Psoas muscle (tissue), 8 donors: Measurements from ENCODE around the gene MUC6. TPM values are rescaled to one million over a fixed set of nuclear protein-coding genes. Genes with fewer than 3 reads are reported as not detected.

Experiments
- ATAC-seq, 4 donors: fragments of 200-7000 bp; cut with Tn5 transposase; one replicate each; pipeline ENCODE4 v1.9.1; 2020; ENCODE audit warnings: moderate library complexity in 3 of 4, mild to moderate bottlenecking in 2 of 4
- DNase-seq, 2 donors: peaks; one replicate each; pipeline ENCODE4 v3.0.0-alpha.2; 2020
- H3K27ac ChIP-seq: fragments of 200-600 bp; one replicate; pipeline ENCODE4 v1.8.0; 2022
- H3K27me3 ChIP-seq, 3 donors: fragments of 200-600 bp in 1 of 3; one replicate each; pipeline versions ENCODE4 v1.6.1 to v1.8.0; 2013 to 2022; ENCODE audit warnings: low read length in 2 of 3, mild to moderate bottlenecking in 2 of 3, moderate library complexity in 1 of 3; ENCODE audit not compliant: insufficient read depth in 3 of 3
- H3K36me3 ChIP-seq, 2 donors: fragments of 200-600 bp in 1 of 2; one replicate each; pipeline versions ENCODE4 v1.6.1 to v1.8.0; 2013 to 2022; ENCODE audit warnings: low read depth in 1 of 2, mild to moderate bottlenecking in 1 of 2, moderate library complexity in 1 of 2; ENCODE audit not compliant: insufficient read depth in 1 of 2
- H3K4me1 ChIP-seq: fragments of 200-600 bp; one replicate; pipeline ENCODE4 v1.8.0; 2022
- H3K4me3 ChIP-seq: fragments of 200-600 bp; one replicate; pipeline ENCODE4 v1.8.0; 2022; ENCODE audit warnings: mild to moderate bottlenecking
- H3K9me3 ChIP-seq: fragments of 200-600 bp; one replicate; pipeline ENCODE4 v1.8.0; 2022
- WGBS, 3 donors: extraction: QIAGEN DNeasy Blood & Tissue Kit; methylation state at CpG; one replicate each; pipeline versions ENCODE4 v1.1.6 to v1.1.7; 2013; 5-methylcytosine and 5-hydroxymethylcytosine counted together
- intact Hi-C, 2 donors: fragments of 100-400 bp; cut with DNase I; formaldehyde crosslinking; loops; one replicate each; pipeline versions ENCODE4 v1.11.0 to v1.14.2; 2022
- polyA plus RNA-seq, 3 donors: library from polyadenylated mRNA; stranded (reverse); fragments of 200-250 nt; gene quantifications; one replicate each; pipeline ENCODE4 v1.2.3, GENCODE V29; 2013
- total RNA-seq, 4 donors: library from RNA; stranded (reverse); fragmentation: NEBNext Ultra II Directional in 2 of 4; extraction: Animal tissue kit (Norgen Biotek cat#: 25700) in 2 of 4; gene quantifications; one replicate each; pipeline versions ENCODE4 v1.2.1 to v1.2.4, GENCODE V29; 2021 to 2023
- TF ChIP-seq, protein P1 (sequence below): fragments of 200-600 bp; IDR thresholded peaks from one replicate; pipeline ENCODE4 v1.8.0; 2022; ENCODE audit warnings: antibody characterized with exemption
- donor health status: healthy with polysubstance abuse.
- donor health status: DM: no; HTN: no; CAD: no; lungs with moderate emphysema.
- donor health status: Bipolar disorder and iron deficiency.
- donor health status: healthy.
- donor health status: DM: yes; HTN: yes; CAD: no.
- donor health status: DM: no; HTN: no; CAD: no.
- donor health status: DM: no; HTN: no; CAD: no.
- donor health status: DM: yes; HTN: yes; CAD: no.

MUC6 gene
- total and polyA plus RNA-seq, 7 donors, result under 0.01 to 0.04 (median 0.01) TPM; not detected in 4

DNA sequence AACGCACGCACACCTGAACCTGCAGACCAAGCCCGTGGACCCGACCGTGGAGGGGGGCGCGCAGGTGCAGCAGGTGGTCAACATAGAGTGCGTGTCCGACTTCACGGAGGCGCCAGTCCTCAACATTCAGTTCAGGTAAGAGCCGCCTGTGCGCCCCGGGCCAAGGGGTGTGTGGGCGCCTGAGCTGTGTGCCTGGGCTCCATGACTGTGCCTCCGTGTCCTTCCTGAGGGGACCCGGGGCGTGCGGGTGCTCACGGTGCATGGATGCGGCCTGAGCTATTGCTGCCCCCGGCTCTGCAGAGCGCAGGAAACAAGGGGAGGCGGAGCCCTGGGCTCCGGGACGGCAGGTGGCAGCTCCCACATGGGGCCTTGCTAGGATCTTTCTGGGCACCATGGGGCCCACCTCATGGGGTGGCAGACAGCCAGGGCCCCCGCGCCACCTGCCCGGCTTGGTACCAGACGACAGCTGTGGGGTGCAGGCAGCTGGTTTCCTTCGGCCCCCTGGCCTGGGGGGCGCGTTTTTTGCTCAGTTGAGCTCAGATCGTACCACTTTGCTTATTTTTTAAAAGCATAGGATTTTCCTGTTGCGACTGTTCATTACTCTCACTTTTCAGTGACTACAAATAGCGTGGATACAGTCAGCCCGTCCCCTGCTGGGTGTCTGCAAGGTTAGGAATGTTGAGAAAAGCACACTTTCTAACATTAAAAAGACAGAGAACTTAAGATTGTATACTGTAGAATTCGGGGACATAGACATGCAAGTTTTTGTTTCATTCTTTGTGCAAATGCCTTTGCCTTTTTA lies 28.3 kb downstream of the MUC6 start:
- H3K9me3 ChIP-seq, result no peaks in the 10 kb centered on the region
- WGBS, 3 donors, result 91 to 94% (median 92%) methylated on average over 38 of the region's 38 CpGs
- peaks cover 2 to 82% of the 10 kb centered on the region in 2 donors for H3K36me3 ChIP-seq
- no peak for ATAC-seq
- TF ChIP-seq, protein P1, sequence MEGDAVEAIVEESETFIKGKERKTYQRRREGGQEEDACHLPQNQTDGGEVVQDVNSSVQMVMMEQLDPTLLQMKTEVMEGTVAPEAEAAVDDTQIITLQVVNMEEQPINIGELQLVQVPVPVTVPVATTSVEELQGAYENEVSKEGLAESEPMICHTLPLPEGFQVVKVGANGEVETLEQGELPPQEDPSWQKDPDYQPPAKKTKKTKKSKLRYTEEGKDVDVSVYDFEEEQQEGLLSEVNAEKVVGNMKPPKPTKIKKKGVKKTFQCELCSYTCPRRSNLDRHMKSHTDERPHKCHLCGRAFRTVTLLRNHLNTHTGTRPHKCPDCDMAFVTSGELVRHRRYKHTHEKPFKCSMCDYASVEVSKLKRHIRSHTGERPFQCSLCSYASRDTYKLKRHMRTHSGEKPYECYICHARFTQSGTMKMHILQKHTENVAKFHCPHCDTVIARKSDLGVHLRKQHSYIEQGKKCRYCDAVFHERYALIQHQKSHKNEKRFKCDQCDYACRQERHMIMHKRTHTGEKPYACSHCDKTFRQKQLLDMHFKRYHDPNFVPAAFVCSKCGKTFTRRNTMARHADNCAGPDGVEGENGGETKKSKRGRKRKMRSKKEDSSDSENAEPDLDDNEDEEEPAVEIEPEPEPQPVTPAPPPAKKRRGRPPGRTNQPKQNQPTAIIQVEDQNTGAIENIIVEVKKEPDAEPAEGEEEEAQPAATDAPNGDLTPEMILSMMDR, result no peak
- no peak overlapping the region for H3K27ac ChIP-seq
- DNase-seq, result no peak
- H3K4me1 ChIP-seq, result peaks cover 10% of the 10 kb centered on the region
- H3K27me3 ChIP-seq, result no peaks in the 10 kb centered on the region
- H3K4me3 ChIP-seq, result no peak overlapping the region
- intact Hi-C loops, result no loop called here

DNA sequence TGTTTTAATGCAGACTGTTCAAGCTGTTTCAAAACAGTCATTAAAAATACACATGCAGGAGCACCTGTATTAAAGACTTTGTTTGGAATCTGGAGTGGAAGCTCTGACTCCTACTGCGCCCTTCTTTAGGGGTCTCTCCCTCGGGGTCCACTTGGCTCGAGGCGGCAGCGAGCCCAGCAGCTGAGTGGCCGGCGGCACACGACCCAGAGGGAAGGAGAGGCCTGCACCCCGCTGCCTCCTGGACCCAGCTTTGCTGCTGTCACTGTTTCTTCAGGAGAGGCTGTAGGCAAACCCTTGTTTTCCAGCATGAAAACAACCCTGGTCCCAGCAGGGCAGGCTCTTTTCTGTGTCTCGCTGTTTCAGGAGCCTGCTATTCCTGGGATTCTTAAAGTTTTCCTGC lies 29.2 kb downstream of the MUC6 start:
- Histone ChIP-seq H3K27ac (peak overlapping the region; percentile 81), H3K9me3 (no peaks in the 10 kb centered on the region), H3K4me1 (peaks cover 10% of the 10 kb centered on the region), H3K4me3 (peak overlapping the region; percentile 35), H3K36me3 (peaks cover 2 to 87% of the 10 kb centered on the region in 2 donors), H3K27me3 (no peaks in the 10 kb centered on the region)
- ATAC-seq (no peak), DNase-seq (no peak)
- TF ChIP-seq, protein P1, result no peak
- intact Hi-C loops, result no loop called here
- 88 to 93% (median 88%) methylated on average over 10 of the region's 10 CpGs for WGBS, 3 donors

DNA sequence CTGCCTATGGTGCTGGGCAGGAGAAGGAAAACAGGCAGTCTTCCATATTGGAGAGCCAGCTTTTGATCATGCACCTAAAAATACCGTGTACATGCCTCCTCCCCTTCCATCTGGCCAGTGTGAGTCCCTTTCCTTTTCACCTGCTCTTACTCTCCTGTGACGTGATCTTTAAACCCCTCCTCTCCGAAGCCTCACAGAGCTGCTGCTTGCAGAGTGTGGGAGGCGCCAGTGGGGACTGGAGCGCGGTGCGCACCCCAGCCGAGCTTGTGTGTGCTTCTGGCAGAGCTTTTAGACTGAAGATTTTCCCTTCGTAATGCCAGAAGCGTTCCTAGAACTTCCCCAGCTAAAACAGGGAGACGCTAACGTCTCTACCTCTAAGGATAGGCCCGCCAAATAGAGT lies 29.8 kb downstream of the MUC6 start:
- Histone ChIP-seq H3K27ac (peak overlapping the region; percentile 81), H3K4me3 (peak overlapping the region; percentile 35), H3K9me3 (no peaks in the 10 kb centered on the region), H3K27me3 (no peaks in the 10 kb centered on the region), H3K4me1 (peaks cover 10% of the 10 kb centered on the region), H3K36me3 (peaks cover 4 to 87% of the 10 kb centered on the region in 2 donors)
- DNase-seq (no peak), ATAC-seq (peak; percentile 92 to 94 (median 94))
- WGBS, 3 donors, result 37 to 53% (median 45%) methylated on average over 13 of the region's 13 CpGs
- intact Hi-C loops, result no loop called here
- TF ChIP-seq, protein P1, result no peak

GRCh38 chr11:1005928-1006327 lies 30.6 kb downstream of the MUC6 start:
- 58 to 72% (median 63%) methylated on average over 21 of the region's 21 CpGs for WGBS, 3 donors
- H3K36me3 ChIP-seq, result peaks cover 6 to 87% of the 10 kb centered on the region in 2 donors
- intact Hi-C loops, result no loop called here
- H3K9me3 ChIP-seq, result no peaks in the 10 kb centered on the region
- DNase-seq (peak; percentile 48 to 76), ATAC-seq (peak in 2 of 4 donors; percentile 9 to 40)
- H3K27me3 ChIP-seq, result no peaks in the 10 kb centered on the region
- no peak overlapping the region for H3K4me3 ChIP-seq
- H3K4me1 ChIP-seq, result peaks cover 10% of the 10 kb centered on the region
- TF ChIP-seq, protein P1, result no peak
- H3K27ac ChIP-seq, result peak overlapping the region; percentile 81
